HepG2 (cell line): Measurements from ENCODE around the gene MVK. TPM values are rescaled to one million over a fixed set of nuclear protein-coding genes. Genes with fewer than 3 reads are reported as not detected.

Experiments used
- ATAC-seq: fragments of 200-7000 bp; cut with Tn5 transposase; 3 replicates; pipeline ENCODE4 v1.9.1; 2020; ENCODE audit warnings: mild to moderate bottlenecking, moderate library complexity
- BruUV-seq: library from RNA; stranded (reverse); fragments of 400-500 nt; replicated peaks from 2 replicates; lab custom pipeline; 2021; lab: Mats Ljungman, UMichigan
- CTCF ChIA-PET: fragments of 300-600 bp; formaldehyde crosslinking; extraction: SDS; loops from one replicate; lab custom pipeline; 2021; ENCODE audit warnings: low total read pairs, inconsistent platforms, low intra/inter-chr PET ratio; lab: Yijun Ruan, JAX
- POLR2A ChIA-PET: fragments of 350-600 bp; sonication (Branson Sonifier 250); formaldehyde crosslinking; loops from one replicate; lab custom pipeline; 2020; ENCODE audit warnings: antibody characterized with exemption, inconsistent platforms; lab: Yijun Ruan, JAX
- DNase-seq: peaks from one replicate; pipeline ENCODE4 v3.0.0-alpha.2; 2015; ENCODE audit warnings: low spot score
- FAIRE-seq: peaks from 3 replicates; lab custom pipeline; 2011; peaks lifted over from hg19 to GRCh38; lab: Jason Lieb, UNC
- H2AFZ ChIP-seq: one replicate; pipeline ENCODE4 v1.6.1; 2011; ENCODE audit warnings: low read length, inconsistent platforms
- H3K27ac ChIP-seq: fragments of 300-600 bp; 3 replicates; pipeline ENCODE4 v1.8.0; 2011; ENCODE audit warnings: mixed run types, mild to moderate bottlenecking, mixed read lengths, low read length, inconsistent platforms; ENCODE audit not compliant: insufficient read depth; ENCODE audit errors: extremely low read length
- H3K27me3 ChIP-seq, 2 experiments: fragments of 200-600 bp in 1 of 2; 2 replicates in 1 of 2; 3 replicates in 1 of 2; pipeline versions ENCODE4 v1.6.0 to v1.8.0; 2011; ENCODE audit warnings: low read length in 2 of 2, mild to moderate bottlenecking in 2 of 2, moderate library complexity in 2 of 2, inconsistent platforms in 1 of 2; ENCODE audit not compliant: insufficient read depth in 2 of 2, control insufficient read depth in 1 of 2
- H3K36me3 ChIP-seq, 2 experiments: fragments of 200-600 bp in 1 of 2; replicated peaks in 1 of 2; 2 replicates in 1 of 2; 3 replicates in 1 of 2; pipeline versions ENCODE4 v1.5.1 to v1.8.0; 2011; ENCODE audit warnings: low read length in 2 of 2, inconsistent platforms in 1 of 2; ENCODE audit not compliant: insufficient read depth in 2 of 2, control insufficient read depth in 1 of 2
- H3K4me1 ChIP-seq: 2 replicates; pipeline ENCODE4 v1.5.1; 2012; ENCODE audit warnings: low read length, inconsistent platforms; ENCODE audit not compliant: insufficient read depth
- H3K4me2 ChIP-seq: 2 replicates; pipeline ENCODE4 v1.6.0; 2011; ENCODE audit warnings: low read depth, low read length, inconsistent platforms
- H3K4me3 ChIP-seq, 3 experiments: fragments of 200-600 bp in 1 of 3; sonication (generic), shearing (Covaris generic) in 1 of 3; replicated peaks in 1 of 3; 2 replicates each; pipeline ENCODE4 v1.5.1; 2011 to 2016; ENCODE audit warnings: low read length in 3 of 3, inconsistent platforms in 2 of 3, low read depth in 2 of 3, mild to moderate bottlenecking in 2 of 3, control low read depth in 1 of 3, mixed read lengths in 1 of 3; ENCODE audit not compliant: insufficient read depth in 1 of 3
- H3K79me2 ChIP-seq: one replicate; pipeline ENCODE4 v1.6.1; 2011; ENCODE audit warnings: low read length, inconsistent platforms; ENCODE audit not compliant: insufficient read depth
- H3K9ac ChIP-seq: 2 replicates; pipeline ENCODE4 v1.6.0; 2011; ENCODE audit warnings: mild to moderate bottlenecking, low read depth, low read length, inconsistent platforms; ENCODE audit not compliant: insufficient read depth
- H3K9me3 ChIP-seq: 2 replicates; pipeline ENCODE4 v1.5.1; 2012; ENCODE audit warnings: mild to moderate bottlenecking, low read length
- H4K20me1 ChIP-seq: 2 replicates; pipeline ENCODE4 v1.6.0; 2011; ENCODE audit warnings: inconsistent platforms, mild to moderate bottlenecking, low read length, moderate library complexity; ENCODE audit not compliant: insufficient read depth
- ARNT2 ChIP-seq: sonication (generic); formaldehyde crosslinking; IDR thresholded peaks from 2 replicates; pipeline ENCODE4 v1.8.0; 2022; ENCODE audit warnings: mild to moderate bottlenecking, low read depth, missing genetic modification reagents, moderate library complexity
- CHCHD3 ChIP-seq: sonication (generic); formaldehyde crosslinking; IDR thresholded peaks from 2 replicates; pipeline ENCODE4 v1.8.0; 2022; ENCODE audit warnings: mild to moderate bottlenecking, missing genetic modification reagents, moderate library complexity
- IRF2 ChIP-seq: IDR thresholded peaks from 2 replicates; pipeline ENCODE4 v1.6.1; 2018; ENCODE audit warnings: missing genetic modification reagents, missing compliant biosample characterization
- KAT7 ChIP-seq: IDR thresholded peaks from 2 replicates; pipeline ENCODE4 v1.6.1; 2018; ENCODE audit warnings: borderline replicate concordance, missing compliant biosample characterization
- NCOR1 ChIP-seq: fragments of 200-600 bp; sonication (generic); IDR thresholded peaks from 2 replicates; pipeline ENCODE4 v1.7.0; 2017; ENCODE audit warnings: antibody characterized with exemption, low read length, borderline replicate concordance
- ZNF558 ChIP-seq: sonication (generic); formaldehyde crosslinking; IDR thresholded peaks from 2 replicates; pipeline ENCODE4 v1.9.0; 2022; ENCODE audit warnings: mild to moderate bottlenecking, missing genetic modification reagents, borderline replicate concordance
- ZNF616 ChIP-seq: sonication (generic); formaldehyde crosslinking; IDR thresholded peaks from 2 replicates; pipeline ENCODE4 v1.5.0; 2020; ENCODE audit warnings: low read depth, mild to moderate bottlenecking, missing genetic modification reagents
- WGBS: methylation state at CpG from one replicate; pipeline ENCODE4 v1.1.6; 2017; ENCODE audit warnings: low lambda C conversion rate; 5-methylcytosine and 5-hydroxymethylcytosine counted together
- in situ Hi-C: cut with HindIII; loops from 2 replicates; pipeline ENCODE4 v1.10.0; 2017; ENCODE audit warnings: low pct_unique_long_range_greater_than_20kb; ENCODE audit not compliant: extremely low pct_ligation_motif_present
- intact Hi-C: fragments of 100-400 bp; cut with micrococcal nuclease; formaldehyde crosslinking; loops from one replicate; pipeline ENCODE4 v1.10.0; 2022; ENCODE audit not compliant: unreplicated experiment
- polyA plus RNA-seq, 8 experiments: library from polyadenylated mRNA; depleted of rRNA in 3 of 8; stranded (reverse) in 7 of 8; unstranded in 1 of 8; fragments of >200 nt; fragmentation: Illumina TruSeq in 4 of 8; extraction: Trizol in 4 of 8; gene quantifications; 2 replicates each; pipeline versions ENCODE4 v1.2.1 to v1.2.3, GENCODE V29; 2011 to 2016; ENCODE audit warnings: low read depth in 4 of 8, missing spikeins in 1 of 8, mixed read lengths in 1 of 8; ENCODE audit not compliant: insufficient read depth in 1 of 8
- total RNA-seq, 5 experiments: library from RNA; depleted of rRNA; stranded (reverse); fragments of >200 nt; fragmentation: Illumina TruSeq; extraction: Trizol; gene quantifications; 2 replicates each; pipeline ENCODE4 v1.2.3, GENCODE V29; 2016; ENCODE audit warnings: low read depth in 1 of 5
- TF ChIP-seq, protein P1 (sequence below): sonication (generic); formaldehyde crosslinking; IDR thresholded peaks from 2 replicates; pipeline ENCODE4 v1.4.0; 2020; ENCODE audit warnings: low read depth, mild to moderate bottlenecking, missing genetic modification reagents
- TF ChIP-seq, protein P2 (sequence below): sonication (generic); formaldehyde crosslinking; IDR thresholded peaks from 2 replicates; pipeline ENCODE4 v1.5.0; 2020; ENCODE audit warnings: missing genetic modification reagents, mild to moderate bottlenecking, borderline replicate concordance
- TF ChIP-seq, protein P3 (sequence below): IDR thresholded peaks from 2 replicates; pipeline ENCODE4 v1.6.1; 2012; ENCODE audit warnings: low read length, improper control_type of control experiment
- TF ChIP-seq, protein P4 (sequence below): sonication (generic); formaldehyde crosslinking; conservative IDR thresholded peaks from 2 replicates; pipeline ENCODE4 v1.8.1; 2023; ENCODE audit warnings: missing genetic modification reagents

Gene MVK
- total and polyA plus RNA-seq, 2 of the 13 experiments (the other 11 are each of a cell fraction or from before 2014, with no cell fraction given), result 11.6 to 66.9 TPM

DNA sequence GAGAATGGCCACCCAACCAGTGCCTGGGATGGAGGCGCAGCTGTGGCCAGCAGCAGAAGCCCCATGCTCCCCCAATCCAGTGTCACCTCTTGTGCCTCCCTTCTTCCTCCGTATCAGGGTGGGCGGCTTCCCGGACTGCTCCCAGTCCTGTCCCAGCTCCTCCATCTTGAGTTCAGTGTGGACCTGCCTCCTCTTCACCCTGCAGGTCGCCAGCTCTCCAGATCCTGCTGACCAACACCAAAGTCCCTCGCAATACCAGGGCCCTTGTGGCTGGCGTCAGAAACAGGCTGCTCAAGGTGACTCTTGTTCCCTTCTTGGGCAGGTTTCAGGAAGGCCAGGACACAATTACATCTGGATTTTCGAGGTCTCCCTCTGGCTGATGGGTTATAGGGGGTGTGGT is 17.0 kb downstream of the MVK start:
- 96% methylated on average over 8 of the region's 8 CpGs for WGBS
- FAIRE-seq (no peak), DNase-seq (no peak), ATAC-seq (no peak)
- TF ChIP-seq, protein P1, sequence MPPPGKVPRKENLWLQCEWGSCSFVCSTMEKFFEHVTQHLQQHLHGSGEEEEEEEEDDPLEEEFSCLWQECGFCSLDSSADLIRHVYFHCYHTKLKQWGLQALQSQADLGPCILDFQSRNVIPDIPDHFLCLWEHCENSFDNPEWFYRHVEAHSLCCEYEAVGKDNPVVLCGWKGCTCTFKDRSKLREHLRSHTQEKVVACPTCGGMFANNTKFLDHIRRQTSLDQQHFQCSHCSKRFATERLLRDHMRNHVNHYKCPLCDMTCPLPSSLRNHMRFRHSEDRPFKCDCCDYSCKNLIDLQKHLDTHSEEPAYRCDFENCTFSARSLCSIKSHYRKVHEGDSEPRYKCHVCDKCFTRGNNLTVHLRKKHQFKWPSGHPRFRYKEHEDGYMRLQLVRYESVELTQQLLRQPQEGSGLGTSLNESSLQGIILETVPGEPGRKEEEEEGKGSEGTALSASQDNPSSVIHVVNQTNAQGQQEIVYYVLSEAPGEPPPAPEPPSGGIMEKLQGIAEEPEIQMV, result no peak
- TF ChIP-seq ARNT2 (CRISPR knock-in tag) (no peak), ZNF616 (CRISPR knock-in tag) (no peak), ZNF558 (CRISPR knock-in tag) (no peak), NCOR1 (no peak), KAT7 (CRISPR knock-in tag) (no peak), IRF2 (CRISPR knock-in tag) (no peak), CHCHD3 (CRISPR knock-in tag) (no peak)
- TF ChIP-seq, protein P2, sequence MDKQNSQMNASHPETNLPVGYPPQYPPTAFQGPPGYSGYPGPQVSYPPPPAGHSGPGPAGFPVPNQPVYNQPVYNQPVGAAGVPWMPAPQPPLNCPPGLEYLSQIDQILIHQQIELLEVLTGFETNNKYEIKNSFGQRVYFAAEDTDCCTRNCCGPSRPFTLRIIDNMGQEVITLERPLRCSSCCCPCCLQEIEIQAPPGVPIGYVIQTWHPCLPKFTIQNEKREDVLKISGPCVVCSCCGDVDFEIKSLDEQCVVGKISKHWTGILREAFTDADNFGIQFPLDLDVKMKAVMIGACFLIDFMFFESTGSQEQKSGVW (CRISPR knock-in tag), result no peak
- TF ChIP-seq, protein P3, sequence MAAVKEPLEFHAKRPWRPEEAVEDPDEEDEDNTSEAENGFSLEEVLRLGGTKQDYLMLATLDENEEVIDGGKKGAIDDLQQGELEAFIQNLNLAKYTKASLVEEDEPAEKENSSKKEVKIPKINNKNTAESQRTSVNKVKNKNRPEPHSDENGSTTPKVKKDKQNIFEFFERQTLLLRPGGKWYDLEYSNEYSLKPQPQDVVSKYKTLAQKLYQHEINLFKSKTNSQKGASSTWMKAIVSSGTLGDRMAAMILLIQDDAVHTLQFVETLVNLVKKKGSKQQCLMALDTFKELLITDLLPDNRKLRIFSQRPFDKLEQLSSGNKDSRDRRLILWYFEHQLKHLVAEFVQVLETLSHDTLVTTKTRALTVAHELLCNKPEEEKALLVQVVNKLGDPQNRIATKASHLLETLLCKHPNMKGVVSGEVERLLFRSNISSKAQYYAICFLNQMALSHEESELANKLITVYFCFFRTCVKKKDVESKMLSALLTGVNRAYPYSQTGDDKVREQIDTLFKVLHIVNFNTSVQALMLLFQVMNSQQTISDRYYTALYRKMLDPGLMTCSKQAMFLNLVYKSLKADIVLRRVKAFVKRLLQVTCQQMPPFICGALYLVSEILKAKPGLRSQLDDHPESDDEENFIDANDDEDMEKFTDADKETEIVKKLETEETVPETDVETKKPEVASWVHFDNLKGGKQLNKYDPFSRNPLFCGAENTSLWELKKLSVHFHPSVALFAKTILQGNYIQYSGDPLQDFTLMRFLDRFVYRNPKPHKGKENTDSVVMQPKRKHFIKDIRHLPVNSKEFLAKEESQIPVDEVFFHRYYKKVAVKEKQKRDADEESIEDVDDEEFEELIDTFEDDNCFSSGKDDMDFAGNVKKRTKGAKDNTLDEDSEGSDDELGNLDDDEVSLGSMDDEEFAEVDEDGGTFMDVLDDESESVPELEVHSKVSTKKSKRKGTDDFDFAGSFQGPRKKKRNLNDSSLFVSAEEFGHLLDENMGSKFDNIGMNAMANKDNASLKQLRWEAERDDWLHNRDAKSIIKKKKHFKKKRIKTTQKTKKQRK, result no peak
- TF ChIP-seq, protein P4, sequence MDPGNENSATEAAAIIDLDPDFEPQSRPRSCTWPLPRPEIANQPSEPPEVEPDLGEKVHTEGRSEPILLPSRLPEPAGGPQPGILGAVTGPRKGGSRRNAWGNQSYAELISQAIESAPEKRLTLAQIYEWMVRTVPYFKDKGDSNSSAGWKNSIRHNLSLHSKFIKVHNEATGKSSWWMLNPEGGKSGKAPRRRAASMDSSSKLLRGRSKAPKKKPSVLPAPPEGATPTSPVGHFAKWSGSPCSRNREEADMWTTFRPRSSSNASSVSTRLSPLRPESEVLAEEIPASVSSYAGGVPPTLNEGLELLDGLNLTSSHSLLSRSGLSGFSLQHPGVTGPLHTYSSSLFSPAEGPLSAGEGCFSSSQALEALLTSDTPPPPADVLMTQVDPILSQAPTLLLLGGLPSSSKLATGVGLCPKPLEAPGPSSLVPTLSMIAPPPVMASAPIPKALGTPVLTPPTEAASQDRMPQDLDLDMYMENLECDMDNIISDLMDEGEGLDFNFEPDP (CRISPR knock-in tag), result no peak
- Histone ChIP-seq H3K9me3 (no peaks in the 10 kb centered on the region), H3K4me3 (no peak overlapping the region), H3K27ac (no peak overlapping the region), H2AFZ (no peak overlapping the region), H4K20me1 (no peaks in the 10 kb centered on the region), H3K27me3 (no peaks in the 10 kb centered on the region), H3K79me2 (no peaks in the 10 kb centered on the region), H3K9ac (no peak overlapping the region), H3K4me2 (no peak overlapping the region), H3K4me1 (peaks cover 43% of the 10 kb centered on the region), H3K36me3 (peaks cover 4 to 40% of the 10 kb centered on the region in 2 experiments; a peak in 4 of 5 replicates)
- BruUV-seq, result no TSS peak
- CTCF ChIA-PET, result no interaction called here
- POLR2A ChIA-PET, result no interaction called here
- intact Hi-C loops (no loop called here), in situ Hi-C loops (no loop called here)
